ENCODE data around the gene AGBL5.
A peak's percentile ranks its signal among the peaks of the same experiment; 100 is the strongest.

Gene AGBL5

DNA sequence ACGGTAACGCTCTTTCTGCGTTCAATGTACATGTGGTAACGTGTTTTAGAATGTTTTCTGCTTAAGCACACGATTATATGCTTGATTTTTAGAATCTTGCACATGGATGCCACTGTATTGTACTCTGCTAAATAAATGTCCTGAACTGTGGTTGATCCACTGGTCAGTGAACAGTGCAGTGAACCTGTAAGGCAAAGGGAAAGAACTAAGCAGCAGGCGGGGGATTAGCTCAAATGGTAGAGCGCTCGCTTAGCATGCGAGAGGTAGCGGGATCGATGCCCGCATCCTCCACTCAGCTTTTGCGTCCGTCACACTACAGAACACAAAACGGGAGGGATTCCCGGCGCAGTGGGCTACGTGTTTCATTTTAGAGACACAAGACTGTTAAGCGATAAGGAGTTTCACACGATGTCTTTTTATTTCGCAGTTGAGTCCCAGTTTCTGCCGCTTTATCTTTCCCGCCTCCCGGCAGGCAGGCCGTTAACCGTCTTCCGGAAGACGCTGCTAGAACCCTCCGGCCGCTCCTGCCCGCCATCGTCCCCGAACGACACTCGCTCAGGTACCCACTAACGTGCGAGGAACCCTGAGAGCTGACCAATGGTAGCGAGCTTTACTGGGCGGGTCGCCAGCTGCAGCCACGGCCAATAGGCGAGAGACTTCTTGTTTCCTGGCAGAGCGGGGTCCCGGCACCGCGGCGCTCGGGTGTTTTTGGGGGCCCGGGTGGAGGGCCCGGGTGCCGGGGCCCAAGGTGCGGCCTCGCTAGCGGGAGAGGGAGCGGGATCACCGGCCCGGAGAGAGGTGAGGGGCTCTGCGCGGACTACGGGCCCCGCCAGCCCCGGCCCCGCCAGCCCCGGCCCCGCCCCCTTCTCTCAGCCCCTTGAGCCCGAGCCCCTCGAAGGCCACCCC is at the start of gene AGBL5:
Gene AGBL5 (plus strand): TSS at position 673 of the 906 bp plus-strand sequence. CDS start 1,291 bp downstream, outside the sequence.
- peak; percentile 90 for DNase-seq (ENCODE audit: low read depth)

GRCh38 chr2:27001950-27002349 is 49.5 kb upstream of the AGBL5 start:
- DNase-seq (ENCODE audit: low read depth): no peak

- no peak for DNase-seq (ENCODE audit: low read depth)
Observed at GRCh38 chr2:27003007-27003406, 48.5 kb upstream of the AGBL5 start.

DNA sequence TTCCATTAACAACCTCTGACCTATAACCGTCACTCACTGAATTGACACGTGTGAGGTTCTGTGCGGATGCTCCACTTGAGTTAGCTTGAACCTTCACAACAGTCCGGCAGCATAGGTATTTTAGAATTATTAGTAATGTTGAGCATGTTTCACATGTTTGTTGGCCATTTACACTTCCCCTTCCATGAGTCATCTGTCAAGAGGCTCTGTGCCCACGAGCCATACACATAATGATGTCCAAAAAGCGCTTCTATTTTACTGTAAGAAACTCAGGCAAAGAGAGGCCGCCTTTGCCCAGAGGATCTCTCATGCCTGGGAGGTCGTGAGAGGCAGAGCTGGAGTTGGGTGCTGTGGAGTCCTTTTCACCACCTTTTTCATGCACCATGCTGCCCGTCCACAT is 47.6 kb upstream of the AGBL5 start:
- no peak for DNase-seq (ENCODE audit: low read depth)

GRCh38 chr2:27006602-27007415 is 44.7 kb upstream of the AGBL5 start:
- DNase-seq (ENCODE audit: low read depth): no peak

DNA sequence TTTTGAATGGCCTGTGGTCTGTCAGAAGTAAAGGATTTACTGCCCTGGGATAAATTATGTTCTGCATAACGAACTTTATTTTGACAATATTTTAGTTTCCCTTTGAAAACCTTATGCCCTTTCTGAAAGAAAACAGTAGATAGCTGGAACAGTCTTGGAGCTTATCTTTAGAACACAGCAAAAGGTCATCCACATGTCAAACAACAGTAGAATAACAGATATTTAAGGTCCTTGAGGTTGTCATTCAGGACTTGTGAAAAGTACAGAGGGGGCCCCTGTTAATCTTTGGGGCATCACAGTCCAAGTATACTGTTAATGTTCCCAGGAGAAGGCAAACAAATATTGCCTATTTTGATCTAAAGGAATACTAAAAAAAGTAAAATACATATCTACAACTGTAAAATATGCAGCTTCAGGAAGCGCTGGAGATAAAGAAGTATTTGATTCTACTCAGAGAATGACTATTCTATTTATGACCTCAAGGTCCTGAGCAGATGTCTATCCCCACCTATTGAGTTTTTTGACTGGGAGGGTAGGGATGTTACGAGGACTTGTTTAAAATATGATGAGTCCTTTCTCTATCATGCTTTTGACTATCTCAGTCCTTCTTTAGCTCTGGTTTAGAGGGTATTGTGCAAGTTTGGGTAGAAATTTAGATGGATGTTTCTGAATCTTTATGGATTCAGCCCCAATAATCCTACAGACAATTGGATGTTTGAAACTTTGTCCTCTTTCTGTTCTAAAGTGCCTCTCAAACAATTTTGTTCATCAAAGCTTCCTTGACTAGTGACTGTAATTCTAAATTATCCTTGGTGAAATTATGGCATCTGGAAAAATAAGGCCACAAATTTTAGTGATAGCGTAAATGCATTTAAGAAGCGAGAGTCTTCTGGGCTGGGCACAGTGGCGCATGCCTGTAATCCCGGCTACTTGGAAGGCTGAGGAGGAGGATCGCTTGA is 43.8 kb upstream of the AGBL5 start:
- DNase-seq (ENCODE audit: low read depth): no peak

GRCh38 chr2:27008678-27009077 is 42.8 kb upstream of the AGBL5 start:
- DNase-seq (ENCODE audit: low read depth): no peak

DNA sequence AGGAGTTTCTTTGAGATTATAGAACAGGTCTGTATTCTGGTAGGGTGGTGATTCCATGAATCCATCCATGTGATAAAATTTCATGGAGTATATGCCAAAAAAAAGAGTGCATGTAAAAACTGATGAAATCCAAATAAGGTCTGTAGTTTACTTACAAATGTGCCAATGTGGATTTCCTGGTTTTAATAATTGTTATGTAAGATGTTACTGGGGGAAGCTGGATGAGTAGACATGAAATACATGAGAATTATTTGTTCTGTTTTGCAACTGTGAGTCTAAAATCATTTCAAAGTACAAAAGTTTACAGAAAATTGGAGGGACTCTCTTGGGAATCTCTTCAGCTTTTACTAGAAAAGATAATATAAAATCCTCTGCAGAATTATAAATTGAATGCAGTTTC is 42.4 kb upstream of the AGBL5 start:
- DNase-seq (ENCODE audit: low read depth): no peak

- DNase-seq (ENCODE audit: low read depth): no peak
Observed at GRCh38 chr2:27009716-27010115, 41.8 kb upstream of the AGBL5 start.

GRCh38 chr2:27010139-27010538 is 41.3 kb upstream of the AGBL5 start:
- DNase-seq (ENCODE audit: low read depth): no peak

- no peak for DNase-seq (ENCODE audit: low read depth)
Observed at GRCh38 chr2:27013738-27014137, 37.7 kb upstream of the AGBL5 start.

DNA sequence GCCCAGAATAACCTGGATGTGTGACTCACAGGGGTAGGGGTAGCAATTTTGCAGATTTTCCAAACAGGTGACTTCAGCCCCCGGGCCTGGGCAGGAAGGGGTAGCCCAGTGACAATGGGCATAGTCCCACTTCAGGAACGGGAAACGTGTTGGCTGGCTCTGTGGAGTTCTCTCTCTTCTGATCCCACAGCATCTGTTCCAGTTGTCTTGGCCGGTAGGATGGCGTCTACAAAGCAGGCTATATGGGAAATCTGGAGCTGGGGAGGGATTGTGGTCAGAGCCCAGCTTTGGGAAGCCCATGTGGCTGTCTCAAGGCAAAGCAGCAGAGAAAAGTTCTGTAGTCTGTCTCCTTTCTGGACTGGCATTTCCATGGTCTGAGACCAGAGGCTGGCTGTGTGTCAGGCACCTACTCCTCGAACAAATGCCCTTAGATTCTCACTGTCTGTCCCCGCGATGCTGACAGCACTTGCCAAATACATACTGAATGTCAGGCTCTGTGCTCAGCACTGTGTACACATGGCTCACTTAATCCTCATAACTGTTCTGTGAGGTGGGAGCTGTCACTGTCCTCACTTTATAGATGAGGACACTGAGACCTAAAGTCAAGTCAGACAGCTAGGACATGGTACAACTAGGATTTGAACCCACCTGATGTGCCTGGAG is 36.6 kb upstream of the AGBL5 start:
- no peak for DNase-seq (ENCODE audit: low read depth)

DNA sequence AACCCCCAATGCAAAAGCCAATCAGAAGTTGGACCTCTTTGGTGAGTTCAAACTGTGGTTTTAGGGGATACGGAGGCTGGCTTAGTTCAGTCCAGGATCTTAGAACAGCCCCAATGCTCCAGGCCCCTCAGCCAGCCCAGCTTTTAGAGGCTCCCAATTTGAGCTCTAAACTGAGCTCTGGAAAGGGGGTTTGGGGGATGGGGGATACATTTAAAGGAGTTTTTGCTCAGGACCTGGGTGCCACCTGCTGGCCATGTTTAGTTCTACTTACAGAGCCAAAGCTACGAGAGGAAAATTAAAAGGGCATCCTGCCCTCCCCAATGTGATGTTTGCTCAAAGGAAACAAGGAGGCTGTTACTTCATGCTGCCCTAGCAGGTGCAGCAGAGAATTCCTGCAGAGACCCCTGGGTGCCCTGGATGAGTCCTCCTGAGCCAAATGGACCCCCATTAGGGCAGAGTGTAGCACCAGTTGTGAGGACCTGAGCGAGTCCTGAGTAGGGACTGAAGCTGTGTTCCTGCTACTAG is 34.6 kb upstream of the AGBL5 start:
- peak; percentile 64 for DNase-seq (ENCODE audit: low read depth)

- DNase-seq (ENCODE audit: low read depth): no peak
Observed at GRCh38 chr2:27018142-27018541, 33.3 kb upstream of the AGBL5 start.

- no peak for DNase-seq (ENCODE audit: low read depth)
Observed at GRCh38 chr2:27019459-27019858, 32.0 kb upstream of the AGBL5 start.

DNA sequence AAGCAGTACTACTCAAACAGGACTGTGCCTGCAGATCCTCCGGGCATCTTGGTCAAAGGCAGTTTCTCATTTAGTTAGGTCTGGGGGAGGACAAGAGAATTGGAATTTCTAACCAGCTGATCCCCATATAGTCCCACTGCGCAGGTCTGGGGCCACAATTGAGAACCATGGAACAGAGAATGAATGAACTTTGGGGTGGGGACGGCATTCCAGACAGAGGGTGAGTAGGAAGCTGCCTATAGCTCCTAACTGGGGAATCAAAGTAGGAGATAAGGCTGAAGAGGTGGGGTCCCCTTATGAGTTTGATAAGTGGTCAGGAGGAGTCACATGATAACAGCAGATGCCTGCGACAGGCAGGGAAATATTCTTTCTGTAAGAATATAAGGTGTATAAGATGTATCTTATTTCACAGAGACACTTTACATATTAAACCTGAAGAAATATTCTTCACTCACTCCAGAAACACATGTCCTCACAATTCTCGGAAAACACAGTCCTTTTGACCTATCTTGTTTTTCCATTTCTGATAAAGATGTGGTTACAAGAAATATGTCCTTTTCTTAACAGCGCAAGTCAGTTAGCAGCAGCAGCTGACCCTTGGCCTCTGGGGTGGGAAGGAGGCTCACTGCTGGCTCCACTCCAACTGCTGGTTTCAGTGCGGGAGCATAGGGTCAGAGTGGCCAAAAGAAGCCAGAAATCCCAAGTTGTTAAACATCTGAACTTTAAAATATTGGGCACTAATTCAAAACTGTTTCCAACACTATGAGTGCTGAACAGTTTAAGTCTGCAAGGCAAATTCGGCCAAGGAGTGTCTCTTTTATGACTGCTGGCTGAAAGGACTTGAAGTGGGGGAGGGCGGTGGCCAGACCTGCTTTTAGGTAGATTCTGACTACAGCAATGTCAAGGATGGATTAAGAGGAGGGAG is 31.3 kb upstream of the AGBL5 start:
- DNase-seq (ENCODE audit: low read depth): peak; percentile 21

GRCh38 chr2:27021253-27022049 is 30.0 kb upstream of the AGBL5 start:
- DNase-seq (ENCODE audit: low read depth): no peak

- no peak for DNase-seq (ENCODE audit: low read depth)
Observed at GRCh38 chr2:27023740-27024139, 27.7 kb upstream of the AGBL5 start.

- no peak for DNase-seq (ENCODE audit: low read depth)
Observed at GRCh38 chr2:27024188-27024587, 27.3 kb upstream of the AGBL5 start.

All from fibroblast of the conjunctiva (primary cell).